Mesenchymal stem cell (in vitro differentiated cells and primary cell): ENCODE data around the gene GIMAP7.

Experiments used
- DNase-seq: peaks from one replicate; pipeline ENCODE4 v3.0.0-alpha.2; 2013
- H2AFZ ChIP-seq: one replicate; pipeline ENCODE4 v1.6.1; 2013; ENCODE audit warnings: low read depth, mild to moderate bottlenecking, control low read depth, inconsistent platforms, low read length, moderate library complexity
- H2AK5ac ChIP-seq: 2 replicates; pipeline ENCODE4 v1.6.1; 2013; ENCODE audit warnings: low read length, moderate library complexity, mild to moderate bottlenecking, inconsistent platforms; ENCODE audit not compliant: severe bottlenecking
- H2BK120ac ChIP-seq: one replicate; pipeline ENCODE4 v1.6.1; 2013; ENCODE audit warnings: low read depth, mild to moderate bottlenecking, inconsistent platforms, low read length, moderate library complexity
- H2BK12ac ChIP-seq, 2 experiments: one replicate each; pipeline ENCODE4 v1.6.1; 2013; ENCODE audit warnings: inconsistent platforms in 2 of 2, low read length in 2 of 2, mild to moderate bottlenecking in 2 of 2, moderate library complexity in 2 of 2, control low read depth in 1 of 2
- H2BK15ac ChIP-seq: one replicate; pipeline ENCODE4 v1.6.1; 2013; ENCODE audit warnings: mild to moderate bottlenecking, low read depth, inconsistent platforms; ENCODE audit not compliant: poor library complexity, severe bottlenecking
- H2BK5ac ChIP-seq: 2 replicates; pipeline ENCODE4 v1.6.1; 2013; ENCODE audit warnings: low read depth, mild to moderate bottlenecking, low read length, control low read depth, inconsistent platforms; ENCODE audit not compliant: poor library complexity, severe bottlenecking
- H3K14ac ChIP-seq, 2 experiments: one replicate each; pipeline ENCODE4 v1.6.1; 2013; ENCODE audit warnings: inconsistent platforms in 2 of 2, low read length in 2 of 2, control low read depth in 1 of 2, mild to moderate bottlenecking in 1 of 2, moderate library complexity in 1 of 2
- H3K18ac ChIP-seq, 2 experiments: one replicate each; pipeline ENCODE4 v1.6.1; 2013; ENCODE audit warnings: inconsistent platforms in 2 of 2, low read length in 2 of 2, control low read depth in 1 of 2, low read depth in 1 of 2, mild to moderate bottlenecking in 1 of 2
- H3K23ac ChIP-seq, 2 experiments: one replicate each; pipeline ENCODE4 v1.6.1; 2013; ENCODE audit warnings: inconsistent platforms in 2 of 2, low read length in 2 of 2, mild to moderate bottlenecking in 2 of 2, moderate library complexity in 2 of 2, control low read depth in 1 of 2
- H3K27ac ChIP-seq: 2 replicates; pipeline ENCODE4 v1.5.1; 2013; ENCODE audit warnings: mild to moderate bottlenecking, moderate library complexity, low read length, control low read depth, inconsistent platforms; ENCODE audit not compliant: poor library complexity, severe bottlenecking
- H3K27me3 ChIP-seq, 2 experiments: 2 replicates each; pipeline versions ENCODE4 v1.6.1 to v1.7.0; 2013; ENCODE audit warnings: low read length in 2 of 2, mild to moderate bottlenecking in 2 of 2, moderate library complexity in 2 of 2, control low read depth in 1 of 2, inconsistent platforms in 1 of 2; ENCODE audit not compliant: control insufficient read depth in 1 of 2, insufficient read depth in 1 of 2
- H3K36me3 ChIP-seq, 2 experiments: 2 replicates each; pipeline versions ENCODE4 v1.6.1 to v1.7.0; 2013; ENCODE audit warnings: low read length in 2 of 2, control low read depth in 1 of 2, inconsistent platforms in 1 of 2, low read depth in 1 of 2, mild to moderate bottlenecking in 1 of 2; ENCODE audit not compliant: insufficient read depth in 2 of 2, control insufficient read depth in 1 of 2
- H3K4ac ChIP-seq, 2 experiments: one replicate each; pipeline ENCODE4 v1.6.1; 2013; ENCODE audit warnings: inconsistent platforms in 2 of 2, low read length in 2 of 2, mild to moderate bottlenecking in 2 of 2, moderate library complexity in 2 of 2, control low read depth in 1 of 2, low read depth in 1 of 2
- H3K4me1 ChIP-seq: 2 replicates; pipeline ENCODE4 v1.6.1; 2013; ENCODE audit warnings: low read depth, low read length, control low read depth; ENCODE audit not compliant: control insufficient read depth, insufficient read depth
- H3K4me2 ChIP-seq: 2 replicates; pipeline ENCODE4 v1.6.1; 2013; ENCODE audit warnings: low read length, mild to moderate bottlenecking, inconsistent platforms; ENCODE audit not compliant: poor library complexity, severe bottlenecking
- H3K4me3 ChIP-seq, 2 experiments: 2 replicates each; pipeline versions ENCODE4 v1.5.1 to v1.7.0; 2013; ENCODE audit warnings: low read length in 2 of 2, mild to moderate bottlenecking in 2 of 2, control low read depth in 1 of 2, low read depth in 1 of 2; ENCODE audit not compliant: insufficient read depth in 1 of 2
- H3K79me1 ChIP-seq: replicated peaks from 2 replicates; pipeline ENCODE4 v1.6.1; 2013; ENCODE audit warnings: mild to moderate bottlenecking, control low read depth, low read length, inconsistent platforms; ENCODE audit not compliant: poor library complexity, severe bottlenecking
- H3K9ac ChIP-seq: 2 replicates; pipeline ENCODE4 v1.7.0; 2013; ENCODE audit warnings: mild to moderate bottlenecking, low read length, moderate library complexity
- H3K9me3 ChIP-seq: 2 replicates; pipeline ENCODE4 v1.7.0; 2013; ENCODE audit warnings: mild to moderate bottlenecking, low read length; ENCODE audit not compliant: control insufficient read depth
- H4K8ac ChIP-seq: one replicate; pipeline ENCODE4 v1.6.1; 2013; ENCODE audit warnings: inconsistent platforms, mild to moderate bottlenecking, low read length, moderate library complexity
- H4K91ac ChIP-seq: one replicate; pipeline ENCODE4 v1.6.1; 2013; ENCODE audit warnings: mild to moderate bottlenecking, low read length, inconsistent platforms
- WGBS: methylation state at CpG from one replicate; pipeline ENCODE4 v1.1.7; 2013; ENCODE audit warnings: mixed read lengths; 5-methylcytosine and 5-hydroxymethylcytosine counted together

Gene GIMAP7

GRCh38 chr7:150567169-150567568, 52.5 kb downstream of the GIMAP7 start, which contains the start of gene GIMAP4:
Gene GIMAP4, plus strand, starts transcription at chr7:150567390. Its CDS starts 2,512 bp downstream, at chr7:150569902.
- Histone ChIP-seq H3K27ac (no peak within 1 kb of the TSS), H3K9ac (no peak within 1 kb of the TSS), H2BK120ac (no peak within 1 kb of the TSS), H3K4ac (no peak within 1 kb of the TSS), H3K4me1 (no peaks in the 10 kb centered on the region), H3K27me3 (no peaks in the 10 kb centered on the region), H3K9me3 (peaks cover 7% of the 10 kb centered on the region), H4K91ac (no peak within 1 kb of the TSS), H3K36me3 (no peaks in the 10 kb centered on the region), H3K79me1 (no peaks in the 10 kb centered on the region), H3K18ac (no peak within 1 kb of the TSS), H3K23ac (no peak within 1 kb of the TSS), H3K4me2 (no peak within 1 kb of the TSS), H2BK12ac (no peak within 1 kb of the TSS), H2AK5ac (no peak within 1 kb of the TSS), H4K8ac (no peak within 1 kb of the TSS), H3K4me3 (no peak within 1 kb of the TSS), H3K14ac (no peak within 1 kb of the TSS), H2AFZ (no peak within 1 kb of the TSS), H2BK5ac (no peak within 1 kb of the TSS), H2BK15ac (no peak within 1 kb of the TSS)
- DNase-seq = no peak
- 74% methylated on average over 9 of the region's 9 CpGs for WGBS

DNA sequence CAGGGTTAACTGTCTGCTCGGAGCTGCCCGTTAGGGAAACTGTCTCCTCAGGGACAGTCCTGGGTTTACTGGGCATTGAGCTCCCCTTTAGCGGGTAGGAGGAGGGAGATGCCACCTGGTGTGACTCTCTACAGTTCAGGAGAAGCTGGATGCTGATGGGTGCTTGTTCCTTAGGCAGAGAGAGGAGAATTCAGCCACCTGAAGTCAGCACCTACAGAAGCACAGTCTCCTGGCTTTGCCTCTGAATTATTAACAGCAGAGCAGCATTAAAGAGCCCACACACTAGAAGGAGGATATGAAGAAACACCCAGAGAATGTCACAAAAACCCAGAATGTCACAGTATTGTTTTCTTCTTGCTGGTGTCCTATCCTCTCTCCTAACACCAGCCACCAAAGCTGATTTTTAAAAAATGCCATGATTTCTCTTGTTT, 53.2 kb downstream of the GIMAP7 start:
- H3K9me3 ChIP-seq = peaks cover 2% of the 10 kb centered on the region
- no peaks in the 10 kb centered on the region for H3K79me1 ChIP-seq
- H3K14ac ChIP-seq = no peak overlapping the region
- H4K8ac ChIP-seq = no peak overlapping the region
- no peak overlapping the region for H2BK120ac ChIP-seq
- H3K4me2 ChIP-seq = no peak overlapping the region
- no peak overlapping the region for H3K9ac ChIP-seq
- H3K36me3 ChIP-seq = no peaks in the 10 kb centered on the region
- no peak overlapping the region for H2BK15ac ChIP-seq
- no peaks in the 10 kb centered on the region for H3K4me1 ChIP-seq
- WGBS = 68% methylated on average over 3 of the region's 3 CpGs
- H2AFZ ChIP-seq = no peak overlapping the region
- no peak overlapping the region for H3K27ac ChIP-seq
- no peak overlapping the region for H2BK12ac ChIP-seq
- no peak overlapping the region for H3K4me3 ChIP-seq
- no peak for DNase-seq
- no peak overlapping the region for H3K23ac ChIP-seq
- no peak overlapping the region for H2AK5ac ChIP-seq
- H3K27me3 ChIP-seq = no peaks in the 10 kb centered on the region
- no peak overlapping the region for H3K4ac ChIP-seq
- no peak overlapping the region for H3K18ac ChIP-seq
- no peak overlapping the region for H2BK5ac ChIP-seq
- H4K91ac ChIP-seq = no peak overlapping the region

- Histone ChIP-seq H2BK120ac (no peak overlapping the region), H3K4me3 (no peak overlapping the region), H3K4me1 (no peaks in the 10 kb centered on the region), H3K9ac (no peak overlapping the region), H2BK12ac (no peak overlapping the region), H3K27ac (no peak overlapping the region), H2BK15ac (no peak overlapping the region), H3K14ac (no peak overlapping the region), H3K9me3 (peaks cover 2% of the 10 kb centered on the region), H3K4ac (no peak overlapping the region), H4K91ac (no peak overlapping the region), H2BK5ac (no peak overlapping the region), H3K27me3 (no peaks in the 10 kb centered on the region), H3K18ac (no peak overlapping the region), H4K8ac (no peak overlapping the region), H2AFZ (no peak overlapping the region), H3K79me1 (no peaks in the 10 kb centered on the region), H2AK5ac (no peak overlapping the region), H3K4me2 (no peak overlapping the region), H3K36me3 (no peaks in the 10 kb centered on the region), H3K23ac (no peak overlapping the region)
- WGBS = 82% methylated on average over 2 of the region's 2 CpGs
- no peak for DNase-seq
Observed at GRCh38 chr7:150568714-150569113, 54.0 kb downstream of the GIMAP7 start.

- Histone ChIP-seq H4K91ac (no peak overlapping the region), H2BK5ac (no peak overlapping the region), H4K8ac (no peak overlapping the region), H3K27ac (no peak overlapping the region), H3K4ac (no peak overlapping the region), H2AFZ (no peak overlapping the region), H2AK5ac (no peak overlapping the region), H2BK12ac (no peak overlapping the region), H3K27me3 (no peaks in the 10 kb centered on the region), H2BK15ac (no peak overlapping the region), H3K4me1 (no peaks in the 10 kb centered on the region), H3K9ac (no peak overlapping the region), H3K36me3 (no peaks in the 10 kb centered on the region), H3K23ac (no peak overlapping the region), H3K4me3 (no peak overlapping the region), H3K14ac (no peak overlapping the region), H3K9me3 (peaks cover 2% of the 10 kb centered on the region), H3K18ac (no peak overlapping the region), H3K4me2 (no peak overlapping the region), H3K79me1 (no peaks in the 10 kb centered on the region), H2BK120ac (no peak overlapping the region)
- WGBS = 33% methylated on average over 7 of the region's 7 CpGs
- no peak for DNase-seq
Observed at GRCh38 chr7:150569245-150569955, 54.7 kb downstream of the GIMAP7 start.
